ENCODE data around the gene ZNF639. TPM values are rescaled to one million over a fixed set of nuclear protein-coding genes. Genes with fewer than 3 reads are reported as not detected.
"Not testable (repeated sequence)": the region's sequence is repeated elsewhere in the genome, so short reads cannot be mapped to it uniquely, and the experiment has no call there.

Gene ZNF639, protein sequence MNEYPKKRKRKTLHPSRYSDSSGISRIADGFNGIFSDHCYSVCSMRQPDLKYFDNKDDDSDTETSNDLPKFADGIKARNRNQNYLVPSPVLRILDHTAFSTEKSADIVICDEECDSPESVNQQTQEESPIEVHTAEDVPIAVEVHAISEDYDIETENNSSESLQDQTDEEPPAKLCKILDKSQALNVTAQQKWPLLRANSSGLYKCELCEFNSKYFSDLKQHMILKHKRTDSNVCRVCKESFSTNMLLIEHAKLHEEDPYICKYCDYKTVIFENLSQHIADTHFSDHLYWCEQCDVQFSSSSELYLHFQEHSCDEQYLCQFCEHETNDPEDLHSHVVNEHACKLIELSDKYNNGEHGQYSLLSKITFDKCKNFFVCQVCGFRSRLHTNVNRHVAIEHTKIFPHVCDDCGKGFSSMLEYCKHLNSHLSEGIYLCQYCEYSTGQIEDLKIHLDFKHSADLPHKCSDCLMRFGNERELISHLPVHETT
- 39.3 and 40.3 TPM in 2 replicates for total RNA-seq (2021)
- Bru-seq, nascent RNA = percentile 91 among the genes with signal in this experiment
- BruChase-seq, experiment 1, labeled RNA remaining after a 2-hour chase = percentile 92 among the genes with signal in this experiment
- BruChase-seq, experiment 2, labeled RNA remaining after a 6-hour chase = percentile 92 among the genes with signal in this experiment
- long read RNA-seq, transcript ZNF639-209 (6 exons, 2,033 nt) = minor isoform, 14 of 70 reads
- long read RNA-seq, transcript ZNF639-207 (7 exons, 1,228 nt) = major isoform, 43 of 70 reads
- long read RNA-seq, partial matches to known transcripts = 3 of 70 reads
- long read RNA-seq, other reads (novel, unspliced or antisense) = 9 of 70 reads

- Histone ChIP-seq H3F3A (ENCODE audit: insufficient read depth, low read depth) (peaks cover 7% of the 10 kb centered on the region; the same call in 1 of the 2 replicates), H3K36me3 (ENCODE audit: low read depth) (peaks cover 15% of the 10 kb centered on the region; the same call in 1 of the 2 replicates), H3K9me3 (ENCODE audit: insufficient read depth, low read depth) (no peaks in the 10 kb centered on the region), H3K4me1 (replicated peaks; ENCODE audit: insufficient read depth) (peaks cover 25% of the 10 kb centered on the region), H2AFZ (peak within 1 kb of the TSS; percentile 96), H3K27ac (peak within 1 kb of the TSS; percentile 60), H3K79me2 (ENCODE audit: low read depth) (peaks cover 45% of the 10 kb centered on the region), H3K9me2 (ENCODE audit: insufficient read depth) (no peaks in the 10 kb centered on the region), H3K4me2 (peak within 1 kb of the TSS; percentile 97), H4K20me1 (ENCODE audit: insufficient read depth) (peaks cover 28% of the 10 kb centered on the region), H3K27me3 (ENCODE audit: insufficient read depth, low read depth) (no peaks in the 10 kb centered on the region), H3K4me3 (peak within 1 kb of the TSS; percentile 80)
- TF ChIP-seq CTCF (conservative IDR thresholded peaks at IDR 0.05) (peak; percentile 80), EZH2 (IDR thresholded peaks at IDR 0.05; ENCODE audit: low read depth) (no peak)
- BruUV-seq (replicated peaks) = TSS peak; percentile 90
- ChIA-PET POLR2A (ENCODE audit: unreplicated experiment) (interaction anchor here (0.6 to 1.0 kb wide), 5 partner anchors 27 to 604 kb away, joined by 3 to 9 read pairs (median 7); partner anchors contain the start of gene ACTL6A), CTCF (interaction anchor here (0.6 to 1.9 kb wide), 2 partner anchors 295 to 307 kb away, joined by 3 to 11 read pairs; no protein-coding TSS in a partner anchor)
- intact Hi-C loops (cut with micrococcal nuclease; ENCODE audit: unreplicated experiment) = loop anchor here (1.0 kb wide), 3 partner anchors 25 to 236 kb away; partner anchors contain the start of genes MFN1 and PIK3CA
- peak; percentile 72 to 91 for DNase-seq
Observed at GRCh38 chr3:179322286-179323196, at the start of gene ZNF639. TSS of gene ZNF639 (plus strand) at chr3:179323031. CDS start at chr3:179328294, 5,263 bp downstream.

GRCh38 chr3:179274434-179274833, 48.4 kb upstream of the ZNF639 start:
- POLR2A ChIA-PET (ENCODE audit: unreplicated experiment); H3F3A ChIP-seq (ENCODE audit: insufficient read depth, low read depth); H3K9me2 ChIP-seq (ENCODE audit: insufficient read depth); H3K4me1 ChIP-seq (replicated peaks; ENCODE audit: insufficient read depth); H3K9me3 ChIP-seq (ENCODE audit: insufficient read depth, low read depth); H3K27me3 ChIP-seq (ENCODE audit: insufficient read depth, low read depth); H3K79me2 ChIP-seq (ENCODE audit: low read depth); H3K27ac ChIP-seq; BruUV-seq (replicated peaks); H3K4me3 ChIP-seq; DNase-seq; H4K20me1 ChIP-seq (ENCODE audit: insufficient read depth); CTCF ChIA-PET; H3K4me2 ChIP-seq; intact Hi-C loops (cut with micrococcal nuclease; ENCODE audit: unreplicated experiment); H2AFZ ChIP-seq; H3K36me3 ChIP-seq (ENCODE audit: low read depth): not testable (repeated sequence)

- intact Hi-C loops (cut with micrococcal nuclease; ENCODE audit: unreplicated experiment) = no loop called here
- Histone ChIP-seq H3K4me2 (no peak overlapping the region), H2AFZ (peak overlapping the region; percentile 55), H3F3A (ENCODE audit: insufficient read depth, low read depth) (no peaks in the 10 kb centered on the region), H3K4me1 (replicated peaks; ENCODE audit: insufficient read depth) (no peaks in the 10 kb centered on the region), H3K9me2 (ENCODE audit: insufficient read depth) (no peaks in the 10 kb centered on the region), H3K36me3 (ENCODE audit: low read depth) (no peaks in the 10 kb centered on the region), H3K9me3 (ENCODE audit: insufficient read depth, low read depth) (no peaks in the 10 kb centered on the region), H4K20me1 (ENCODE audit: insufficient read depth) (no peaks in the 10 kb centered on the region), H3K27me3 (ENCODE audit: insufficient read depth, low read depth) (no peaks in the 10 kb centered on the region), H3K4me3 (no peak overlapping the region), H3K79me2 (ENCODE audit: low read depth) (no peaks in the 10 kb centered on the region), H3K27ac (no peak overlapping the region)
- ChIA-PET POLR2A (ENCODE audit: unreplicated experiment) (no interaction called here), CTCF (interaction anchor here (0.7 kb wide), 1 partner anchor 174 kb away, joined by 12 read pairs; no protein-coding TSS in a partner anchor)
- no TSS peak for BruUV-seq (replicated peaks)
- no peak for DNase-seq
- no peak for TF ChIP-seq CTCF (conservative IDR thresholded peaks at IDR 0.05)
- TF ChIP-seq EZH2 (IDR thresholded peaks at IDR 0.05; ENCODE audit: low read depth) = no peak
Observed at GRCh38 chr3:179276001-179276400, 46.8 kb upstream of the ZNF639 start.
